ENCODE data around the gene DAAM1.

DAAM1 gene
- 13.8 to 20.3 (median 17.1) reads per million in 3 donors for total RNA-seq

GRCh38 chr14:59188461-59189090 is at the start of gene DAAM1:
Gene DAAM1, plus strand, starts transcription at chr14:59188667. Its CDS starts 74,811 bp downstream, at chr14:59263478.
- Histone ChIP-seq H3K36me3 (ENCODE audit: control insufficient read depth, insufficient read depth, low read length) (no peaks in the 10 kb centered on the region), H3K4me3 (ENCODE audit: insufficient read depth, low read depth, low read length, poor library complexity, severe bottlenecking) (peak within 1 kb of the TSS; percentile 98), H3K4me1 (ENCODE audit: control insufficient read depth, insufficient read depth, low read length, poor library complexity, severe bottlenecking) (peaks cover 9% of the 10 kb centered on the region), H3K9me3 (ENCODE audit: control insufficient read depth, low read length) (no peaks in the 10 kb centered on the region), H3K27ac (ENCODE audit: insufficient read depth, low read length, poor library complexity, severe bottlenecking) (peak within 1 kb of the TSS; percentile 89), H3K27me3 (replicated peaks; ENCODE audit: control insufficient read depth, insufficient read depth, low read length, poor library complexity, severe bottlenecking) (no peaks in the 10 kb centered on the region)
- DNase-seq: peak; percentile 93 to 97 (median 96)

- Histone ChIP-seq H3K9me3 (ENCODE audit: control insufficient read depth, low read length) (no peaks in the 10 kb centered on the region), H3K4me1 (ENCODE audit: control insufficient read depth, insufficient read depth, low read length, poor library complexity, severe bottlenecking) (no peaks in the 10 kb centered on the region), H3K27me3 (replicated peaks; ENCODE audit: control insufficient read depth, insufficient read depth, low read length, poor library complexity, severe bottlenecking) (no peaks in the 10 kb centered on the region), H3K36me3 (ENCODE audit: control insufficient read depth, insufficient read depth, low read length) (no peaks in the 10 kb centered on the region), H3K4me3 (ENCODE audit: insufficient read depth, low read depth, low read length, poor library complexity, severe bottlenecking) (no peak overlapping the region), H3K27ac (ENCODE audit: insufficient read depth, low read length, poor library complexity, severe bottlenecking) (no peak overlapping the region)
- DNase-seq: no peak
Measured at GRCh38 chr14:59139324-59139723, 49.1 kb upstream of the DAAM1 start.

- no peak for DNase-seq
- H3K4me3 ChIP-seq (ENCODE audit: insufficient read depth, low read depth, low read length, poor library complexity, severe bottlenecking): no peak overlapping the region
- H3K27ac ChIP-seq (ENCODE audit: insufficient read depth, low read length, poor library complexity, severe bottlenecking): no peak overlapping the region
- no peaks in the 10 kb centered on the region for H3K9me3 ChIP-seq (ENCODE audit: control insufficient read depth, low read length)
- H3K27me3 ChIP-seq (replicated peaks; ENCODE audit: control insufficient read depth, insufficient read depth, low read length, poor library complexity, severe bottlenecking): no peaks in the 10 kb centered on the region
- no peaks in the 10 kb centered on the region for H3K4me1 ChIP-seq (ENCODE audit: control insufficient read depth, insufficient read depth, low read length, poor library complexity, severe bottlenecking)
- no peaks in the 10 kb centered on the region for H3K36me3 ChIP-seq (ENCODE audit: control insufficient read depth, insufficient read depth, low read length)
Measured at GRCh38 chr14:59140106-59140843, 48.2 kb upstream of the DAAM1 start.

GRCh38 chr14:59146484-59146883 is 42.0 kb upstream of the DAAM1 start:
- no peak overlapping the region for H3K27ac ChIP-seq (ENCODE audit: insufficient read depth, low read length, poor library complexity, severe bottlenecking)
- DNase-seq: no peak
- H3K4me3 ChIP-seq (ENCODE audit: insufficient read depth, low read depth, low read length, poor library complexity, severe bottlenecking): no peak overlapping the region
- no peaks in the 10 kb centered on the region for H3K4me1 ChIP-seq (ENCODE audit: control insufficient read depth, insufficient read depth, low read length, poor library complexity, severe bottlenecking)
- no peaks in the 10 kb centered on the region for H3K9me3 ChIP-seq (ENCODE audit: control insufficient read depth, low read length)
- H3K36me3 ChIP-seq (ENCODE audit: control insufficient read depth, insufficient read depth, low read length): no peaks in the 10 kb centered on the region
- H3K27me3 ChIP-seq (replicated peaks; ENCODE audit: control insufficient read depth, insufficient read depth, low read length, poor library complexity, severe bottlenecking): no peaks in the 10 kb centered on the region

DNA sequence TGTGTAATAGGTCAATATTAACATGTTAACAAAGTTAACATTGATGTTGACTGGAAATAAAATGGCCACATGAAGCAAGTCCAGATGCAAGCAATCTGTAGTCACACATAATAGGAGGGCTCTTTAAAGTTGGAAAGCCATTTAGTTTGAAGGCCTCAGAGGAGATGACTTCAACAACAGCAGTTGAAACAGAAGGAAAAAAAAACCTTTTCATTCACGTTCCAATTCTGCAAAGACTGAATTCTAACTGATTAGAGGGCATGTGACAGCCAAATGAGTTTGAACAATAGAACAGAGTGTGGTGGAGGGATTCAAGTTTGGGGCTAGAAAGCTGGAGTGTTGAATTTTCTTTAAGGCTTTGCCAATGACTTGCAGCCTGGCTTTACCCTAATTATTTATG is 41.5 kb upstream of the DAAM1 start:
- Histone ChIP-seq H3K27me3 (replicated peaks; ENCODE audit: control insufficient read depth, insufficient read depth, low read length, poor library complexity, severe bottlenecking) (no peaks in the 10 kb centered on the region), H3K36me3 (ENCODE audit: control insufficient read depth, insufficient read depth, low read length) (no peaks in the 10 kb centered on the region), H3K4me1 (ENCODE audit: control insufficient read depth, insufficient read depth, low read length, poor library complexity, severe bottlenecking) (no peaks in the 10 kb centered on the region), H3K4me3 (ENCODE audit: insufficient read depth, low read depth, low read length, poor library complexity, severe bottlenecking) (no peak overlapping the region), H3K27ac (ENCODE audit: insufficient read depth, low read length, poor library complexity, severe bottlenecking) (no peak overlapping the region), H3K9me3 (ENCODE audit: control insufficient read depth, low read length) (no peaks in the 10 kb centered on the region)
- DNase-seq: no peak

- Histone ChIP-seq H3K36me3 (ENCODE audit: control insufficient read depth, insufficient read depth, low read length) (no peaks in the 10 kb centered on the region), H3K4me3 (ENCODE audit: insufficient read depth, low read depth, low read length, poor library complexity, severe bottlenecking) (no peak overlapping the region), H3K4me1 (ENCODE audit: control insufficient read depth, insufficient read depth, low read length, poor library complexity, severe bottlenecking) (peaks cover under 1% of the 10 kb centered on the region), H3K27ac (ENCODE audit: insufficient read depth, low read length, poor library complexity, severe bottlenecking) (no peak overlapping the region), H3K9me3 (ENCODE audit: control insufficient read depth, low read length) (no peaks in the 10 kb centered on the region), H3K27me3 (replicated peaks; ENCODE audit: control insufficient read depth, insufficient read depth, low read length, poor library complexity, severe bottlenecking) (no peaks in the 10 kb centered on the region)
- DNase-seq: no peak
Measured at GRCh38 chr14:59148334-59148900, 40.0 kb upstream of the DAAM1 start.

GRCh38 chr14:59150990-59151389 is 37.5 kb upstream of the DAAM1 start:
- Histone ChIP-seq H3K27ac (ENCODE audit: insufficient read depth, low read length, poor library complexity, severe bottlenecking) (no peak overlapping the region), H3K4me1 (ENCODE audit: control insufficient read depth, insufficient read depth, low read length, poor library complexity, severe bottlenecking) (peaks cover 15% of the 10 kb centered on the region), H3K36me3 (ENCODE audit: control insufficient read depth, insufficient read depth, low read length) (no peaks in the 10 kb centered on the region), H3K27me3 (replicated peaks; ENCODE audit: control insufficient read depth, insufficient read depth, low read length, poor library complexity, severe bottlenecking) (no peaks in the 10 kb centered on the region), H3K4me3 (ENCODE audit: insufficient read depth, low read depth, low read length, poor library complexity, severe bottlenecking) (no peak overlapping the region), H3K9me3 (ENCODE audit: control insufficient read depth, low read length) (no peaks in the 10 kb centered on the region)
- DNase-seq: no peak

DNA sequence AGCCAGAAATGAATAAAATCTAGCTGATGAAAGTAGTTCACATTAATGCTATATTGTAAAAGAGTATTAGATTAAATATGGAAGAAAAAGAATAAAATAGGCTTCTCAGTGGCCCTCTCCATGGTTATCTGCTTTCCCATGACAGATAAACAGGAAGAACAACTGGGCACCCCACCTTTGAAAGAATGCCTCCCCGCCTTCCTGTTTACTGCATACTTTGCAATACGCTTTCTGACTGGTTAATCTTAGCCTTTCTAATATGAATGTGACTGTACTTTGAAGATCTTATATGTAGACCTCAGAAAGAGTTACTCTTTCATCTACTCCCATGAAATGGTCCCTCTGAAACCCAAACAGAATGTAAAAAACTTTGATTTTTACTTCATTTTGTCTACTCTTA is 34.1 kb upstream of the DAAM1 start:
- H3K27ac ChIP-seq (ENCODE audit: insufficient read depth, low read length, poor library complexity, severe bottlenecking): peak overlapping the region; percentile 12
- no peaks in the 10 kb centered on the region for H3K27me3 ChIP-seq (replicated peaks; ENCODE audit: control insufficient read depth, insufficient read depth, low read length, poor library complexity, severe bottlenecking)
- no peak for DNase-seq
- H3K4me3 ChIP-seq (ENCODE audit: insufficient read depth, low read depth, low read length, poor library complexity, severe bottlenecking): no peak overlapping the region
- H3K9me3 ChIP-seq (ENCODE audit: control insufficient read depth, low read length): no peaks in the 10 kb centered on the region
- H3K36me3 ChIP-seq (ENCODE audit: control insufficient read depth, insufficient read depth, low read length): no peaks in the 10 kb centered on the region
- H3K4me1 ChIP-seq (ENCODE audit: control insufficient read depth, insufficient read depth, low read length, poor library complexity, severe bottlenecking): peaks cover 15% of the 10 kb centered on the region

DNA sequence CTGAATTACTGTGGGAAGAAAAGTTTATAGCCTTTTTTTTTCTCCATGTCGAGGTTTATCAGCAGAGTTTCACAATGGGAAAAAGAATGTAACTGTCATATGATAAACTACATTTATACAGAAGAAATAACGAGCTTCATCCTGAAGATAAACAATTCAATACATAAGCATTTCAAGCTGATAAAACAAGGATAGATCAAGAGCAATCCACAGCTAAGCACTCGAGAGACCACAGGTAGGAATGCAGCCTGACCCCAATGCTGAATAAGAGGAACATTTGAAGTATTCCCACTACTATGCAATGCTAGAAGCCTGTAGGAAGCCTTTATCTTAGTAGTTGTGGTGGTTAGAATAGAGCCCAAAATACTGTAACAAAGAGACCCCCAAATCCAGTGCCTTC is 32.6 kb upstream of the DAAM1 start:
- no peak for DNase-seq
- H3K9me3 ChIP-seq (ENCODE audit: control insufficient read depth, low read length): no peaks in the 10 kb centered on the region
- H3K36me3 ChIP-seq (ENCODE audit: control insufficient read depth, insufficient read depth, low read length): no peaks in the 10 kb centered on the region
- H3K4me3 ChIP-seq (ENCODE audit: insufficient read depth, low read depth, low read length, poor library complexity, severe bottlenecking): no peak overlapping the region
- H3K27ac ChIP-seq (ENCODE audit: insufficient read depth, low read length, poor library complexity, severe bottlenecking): no peak overlapping the region
- no peaks in the 10 kb centered on the region for H3K27me3 ChIP-seq (replicated peaks; ENCODE audit: control insufficient read depth, insufficient read depth, low read length, poor library complexity, severe bottlenecking)
- H3K4me1 ChIP-seq (ENCODE audit: control insufficient read depth, insufficient read depth, low read length, poor library complexity, severe bottlenecking): peaks cover 15% of the 10 kb centered on the region

DNA sequence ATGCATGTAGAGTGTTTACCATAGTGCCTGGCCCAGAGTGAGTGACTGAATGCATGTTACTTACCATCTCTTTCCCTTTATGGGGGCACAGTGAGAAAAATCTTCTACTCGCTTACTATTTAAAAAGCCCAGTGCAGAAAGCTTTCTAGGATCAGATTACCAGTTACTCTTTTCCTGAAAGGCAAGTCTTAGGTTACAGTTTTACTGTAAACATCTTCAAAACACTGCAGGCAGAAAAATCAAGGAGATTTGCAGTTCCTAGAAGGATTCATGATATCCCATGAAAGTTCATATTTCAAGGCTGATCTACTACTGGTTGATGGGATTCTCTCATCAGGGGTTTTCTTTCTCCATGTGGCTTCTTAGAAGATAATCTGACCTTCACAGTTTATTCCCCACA is 29.3 kb upstream of the DAAM1 start:
- Histone ChIP-seq H3K36me3 (ENCODE audit: control insufficient read depth, insufficient read depth, low read length) (no peaks in the 10 kb centered on the region), H3K9me3 (ENCODE audit: control insufficient read depth, low read length) (no peaks in the 10 kb centered on the region), H3K4me3 (ENCODE audit: insufficient read depth, low read depth, low read length, poor library complexity, severe bottlenecking) (no peak overlapping the region), H3K4me1 (ENCODE audit: control insufficient read depth, insufficient read depth, low read length, poor library complexity, severe bottlenecking) (peaks cover 7% of the 10 kb centered on the region), H3K27ac (ENCODE audit: insufficient read depth, low read length, poor library complexity, severe bottlenecking) (no peak overlapping the region), H3K27me3 (replicated peaks; ENCODE audit: control insufficient read depth, insufficient read depth, low read length, poor library complexity, severe bottlenecking) (no peaks in the 10 kb centered on the region)
- no peak for DNase-seq

Measured in effector memory CD4-positive, alpha-beta T cell (primary cell).